ENCODE data around the gene NRAP. TPM values are rescaled to one million over a fixed set of nuclear protein-coding genes. Genes with fewer than 3 reads are reported as not detected.

NRAP gene
- total RNA-seq, 4 donors from 2014 or later = 811 to 2,339 (median 1,413) TPM

- peak overlapping the region; percentile 88 to 96 (median 90) for H3K27ac ChIP-seq
- no peak overlapping the region for H3K4me3 ChIP-seq
- H3K36me3 ChIP-seq = peaks cover 0 to 68% of the 10 kb centered on the region in 2 donors
- ATAC-seq (peak; percentile 19 to 31), DNase-seq (peak in 1 of 2 donors; percentile 79)
- H3K9me3 ChIP-seq = no peaks in the 10 kb centered on the region
- H3K4me1 ChIP-seq = peaks cover 66 to 79% of the 10 kb centered on the region in 2 donors
- in situ Hi-C loops (cut with MboI; ENCODE audit: low sequenced_read_pairs in 4 of 4) = no loop called here
- intact Hi-C loops (cut with DNase I; ENCODE audit: low total_unique reads) = no loop called here
- no peaks in the 10 kb centered on the region for H3K27me3 ChIP-seq
- no peak for TF ChIP-seq CTCF (IDR thresholded peaks at IDR 0.05 in 4 of 5, conservative IDR thresholded peaks at IDR 0.05 in 1 of 5)
- no peak for TF ChIP-seq POLR2A (IDR thresholded peaks at IDR 0.05)
Observed at GRCh38 chr10:113621799-113622198, 42.0 kb downstream of the NRAP start.

GRCh38 chr10:113620936-113621335, 42.9 kb downstream of the NRAP start:
- H3K4me3 ChIP-seq = no peak overlapping the region
- TF ChIP-seq POLR2A (IDR thresholded peaks at IDR 0.05) (no peak), CTCF (IDR thresholded peaks at IDR 0.05 in 4 of 5, conservative IDR thresholded peaks at IDR 0.05 in 1 of 5) (no peak)
- no peaks in the 10 kb centered on the region for H3K27me3 ChIP-seq
- H3K27ac ChIP-seq = peak overlapping the region; percentile 88 to 96 (median 90)
- H3K4me1 ChIP-seq = peaks cover 66 to 75% of the 10 kb centered on the region in 2 donors
- H3K36me3 ChIP-seq = peaks cover 0 to 74% of the 10 kb centered on the region in 2 donors
- intact Hi-C loops (cut with DNase I; ENCODE audit: low total_unique reads) = no loop called here
- DNase-seq (no peak), ATAC-seq (no peak)
- in situ Hi-C loops (cut with MboI; ENCODE audit: low sequenced_read_pairs in 4 of 4) = no loop called here
- no peaks in the 10 kb centered on the region for H3K9me3 ChIP-seq

DNA sequence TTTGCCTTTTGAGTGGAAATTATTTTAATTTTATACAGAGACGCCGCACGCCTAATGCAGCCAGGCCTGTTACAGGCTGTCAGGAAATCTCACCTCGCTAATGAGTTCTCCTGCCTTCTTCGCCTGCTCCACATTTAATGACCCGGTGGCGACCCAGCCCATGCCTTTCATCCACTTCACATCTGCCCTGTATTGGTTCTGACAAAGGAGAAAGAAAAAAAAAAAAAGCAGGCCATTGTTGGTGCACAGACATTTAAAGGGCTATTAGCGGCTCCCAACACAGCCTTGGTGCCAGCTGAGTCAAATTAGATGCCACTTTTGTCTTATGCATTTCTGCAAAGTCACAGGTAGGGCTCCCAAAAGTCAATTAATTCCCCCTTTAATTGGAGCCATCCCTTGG, 43.3 kb downstream of the NRAP start:
- H3K27me3 ChIP-seq = no peaks in the 10 kb centered on the region

GRCh38 chr10:113619401-113619800, 44.4 kb downstream of the NRAP start:
- Histone ChIP-seq H3K9me3 (no peaks in the 10 kb centered on the region), H3K27ac (peak overlapping the region; percentile 88 to 96 (median 90)), H3K36me3 (peaks cover 0 to 78% of the 10 kb centered on the region in 2 donors), H3K27me3 (no peaks in the 10 kb centered on the region), H3K4me1 (peaks cover 72 to 77% of the 10 kb centered on the region in 2 donors), H3K4me3 (no peak overlapping the region)
- intact Hi-C loops (cut with DNase I; ENCODE audit: low total_unique reads) = no loop called here
- in situ Hi-C loops (cut with MboI; ENCODE audit: low sequenced_read_pairs in 4 of 4) = no loop called here
- TF ChIP-seq POLR2A (IDR thresholded peaks at IDR 0.05) = no peak
- no peak for TF ChIP-seq CTCF (IDR thresholded peaks at IDR 0.05 in 4 of 5, conservative IDR thresholded peaks at IDR 0.05 in 1 of 5)
- no peak for DNase-seq
- ATAC-seq = no peak

More for the DNA sequence above, 43.3 kb downstream of the NRAP start:
- H3K4me3 ChIP-seq = no peak overlapping the region
- H3K36me3 ChIP-seq = peaks cover 0 to 79% of the 10 kb centered on the region in 2 donors
- H3K27ac ChIP-seq = peak overlapping the region; percentile 88 to 96 (median 90)
- TF ChIP-seq CTCF (IDR thresholded peaks at IDR 0.05 in 4 of 5, conservative IDR thresholded peaks at IDR 0.05 in 1 of 5) (no peak), POLR2A (IDR thresholded peaks at IDR 0.05) (no peak)
- in situ Hi-C loops (cut with MboI; ENCODE audit: low sequenced_read_pairs in 4 of 4) (no loop called here), intact Hi-C loops (cut with DNase I; ENCODE audit: low total_unique reads) (no loop called here)
- no peaks in the 10 kb centered on the region for H3K9me3 ChIP-seq
- peaks cover 66 to 75% of the 10 kb centered on the region in 2 donors for H3K4me1 ChIP-seq
- ATAC-seq (no peak), DNase-seq (no peak)

DNA sequence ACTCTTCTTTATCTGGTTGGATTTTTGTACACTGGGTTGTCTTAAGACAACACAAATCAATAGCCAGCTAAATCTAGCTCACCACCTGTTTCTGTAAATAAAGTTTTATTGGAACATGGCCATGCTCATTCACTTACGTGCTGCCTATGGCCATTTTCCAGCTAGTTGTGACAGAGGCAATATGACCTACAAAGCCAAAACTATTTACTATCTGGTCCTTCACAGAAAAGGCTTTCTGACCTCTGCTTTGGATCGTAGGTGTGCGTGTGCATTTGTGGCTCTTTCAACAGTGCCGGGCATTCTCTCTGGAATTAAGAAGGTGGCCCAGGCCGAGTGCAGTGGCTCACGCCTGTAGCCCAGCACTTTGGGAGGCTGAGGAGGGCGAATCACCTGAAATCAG, 45.5 kb downstream of the NRAP start:
- no peaks in the 10 kb centered on the region for H3K27me3 ChIP-seq
- ATAC-seq (peak; percentile 72 to 78), DNase-seq (peak; percentile 46 to 66)
- peaks cover 0 to 78% of the 10 kb centered on the region in 2 donors for H3K36me3 ChIP-seq
- peak overlapping the region; percentile 88 to 96 (median 90) for H3K27ac ChIP-seq
- H3K9me3 ChIP-seq = no peaks in the 10 kb centered on the region
- H3K4me3 ChIP-seq = peak overlapping the region in 1 of 4 donors; percentile 12
- intact Hi-C loops (cut with DNase I; ENCODE audit: low total_unique reads) (no loop called here), in situ Hi-C loops (cut with MboI; ENCODE audit: low sequenced_read_pairs in 4 of 4) (no loop called here)
- H3K4me1 ChIP-seq = peaks cover 77 to 78% of the 10 kb centered on the region in 2 donors
- TF ChIP-seq POLR2A (IDR thresholded peaks at IDR 0.05) = peak in 1 of 2 donors; percentile 30
- TF ChIP-seq CTCF (IDR thresholded peaks at IDR 0.05 in 4 of 5, conservative IDR thresholded peaks at IDR 0.05 in 1 of 5) = no peak
